MM.1S (cell line): ENCODE data around the gene RRP1.
"Not testable (repeated sequence)": the region's sequence is repeated elsewhere in the genome, so short reads cannot be mapped to it uniquely, and the experiment has no call there.

Source experiments
- CTCF ChIP-seq: fragments of 300-600 bp; sonication (generic); IDR thresholded peaks from 2 replicates; pipeline ENCODE4 v1.5.1; 2016; ENCODE audit warnings: antibody characterized with exemption, low read length, mixed read lengths
- EZH2 ChIP-seq: fragments of 300-600 bp; sonication (generic); optimal IDR thresholded peaks from 2 replicates; pipeline ENCODE3; 2017; ENCODE audit warnings: low read depth, mild to moderate bottlenecking, antibody characterized with exemption, low read length, mixed read lengths
- EZH2phosphoT487 ChIP-seq: fragments of 300-600 bp; sonication (generic); IDR thresholded peaks from 2 replicates; pipeline ENCODE4 v1.6.1; 2018; ENCODE audit warnings: antibody characterized with exemption, low read length

GRCh38 chr21:43822741-43823140 lies 33.4 kb downstream of the RRP1 start:
- not testable (repeated sequence) for TF ChIP-seq CTCF, EZH2phosphoT487, EZH2
